ENCODE results near the gene ITPK1. TPM values are rescaled to one million over a fixed set of nuclear protein-coding genes. Genes with fewer than 3 reads are reported as not detected.

ITPK1 gene
- total and polyA plus RNA-seq, 2 donors (not counting 3 experiments of a cell fraction or from before 2014, with no cell fraction given) = 39.6 to 51.8 TPM

GRCh38 chr14:92943855-92944570 is 171.7 kb downstream of the ITPK1 start:
- intact Hi-C loops (cut with micrococcal nuclease) (no loop called here), dilution Hi-C loops (cut with MboI; ENCODE audit: extremely low pct_ligation_motif_present, low sequenced_read_pairs) (no loop called here)
- Histone ChIP-seq H3K27ac (ENCODE audit: insufficient read depth, low read depth, low read length) (no peak overlapping the region), H3K4me3 (replicated peaks in 1 of 3; ENCODE audit: insufficient read depth in 1 of 3, low read depth in 1 of 3, low read length in 3 of 3) (no peak overlapping the region), H3K36me3 (ENCODE audit: control insufficient read depth in 2 of 2, extremely low read depth in 1 of 2, insufficient read depth in 2 of 2, low read length in 2 of 2) (no peaks in the 10 kb centered on the region), H3K9me1 (replicated peaks; ENCODE audit: control insufficient read depth, extremely low read depth, insufficient read depth, low read length) (no peaks in the 10 kb centered on the region), H3K4me2 (ENCODE audit: insufficient read depth, low read length) (no peak overlapping the region), H3K9me3 (replicated peaks; ENCODE audit: control insufficient read depth, insufficient read depth, low read length) (no peaks in the 10 kb centered on the region), H3K9ac (replicated peaks; ENCODE audit: extremely low read depth, insufficient read depth, low read length) (no peak overlapping the region), H3K27me3 (ENCODE audit: control insufficient read depth in 2 of 2, insufficient read depth in 2 of 2, low read length in 2 of 2) (no peaks in the 10 kb centered on the region), H3K4me1 (ENCODE audit: control insufficient read depth, extremely low read depth, insufficient read depth, low read length) (peaks cover 5% of the 10 kb centered on the region), H4K20me1 (replicated peaks; ENCODE audit: control insufficient read depth, extremely low read depth, insufficient read depth, low read length) (no peaks in the 10 kb centered on the region), H3K79me2 (ENCODE audit: control insufficient read depth, insufficient read depth, low read length) (no peaks in the 10 kb centered on the region), H2AFZ (ENCODE audit: low read depth, low read length) (no peak overlapping the region)
- ChIA-PET CTCF (interaction anchor here (1.7 to 3.4 kb wide), 3 partner anchors 14 to 195 kb away, joined by 4 to 14 read pairs (median 4); no protein-coding TSS in a partner anchor), POLR2A (no interaction called here)
- no peak for FAIRE-seq
- no TSS peak for BruUV-seq (replicated peaks)
- no peak for DNase-seq (ENCODE audit: low read depth, low spot score)
- TF ChIP-seq POLR2AphosphoS5 (IDR thresholded peaks at IDR 0.05; ENCODE audit: insufficient read depth, low read depth, low read length) (no peak), JUN (IDR thresholded peaks at IDR 0.05; ENCODE audit: borderline replicate concordance, insufficient read depth, insufficient read length, low read depth) (no peak), GATA2 (IDR thresholded peaks at IDR 0.05; ENCODE audit: insufficient read depth, insufficient read length, low read depth, low read length) (no peak), MYC (IDR thresholded peaks at IDR 0.05; ENCODE audit: low read depth, low read length) (no peak), EZH2 (IDR thresholded peaks at IDR 0.05; ENCODE audit: borderline replicate concordance, low read depth, low read length, severe bottlenecking) (no peak), POLR2A (IDR thresholded peaks at IDR 0.05; ENCODE audit: low read depth, low read length) (no peak), FOS (IDR thresholded peaks at IDR 0.05; ENCODE audit: borderline replicate concordance, insufficient read depth, low read length) (no peak)
- TF ChIP-seq, protein P1, sequence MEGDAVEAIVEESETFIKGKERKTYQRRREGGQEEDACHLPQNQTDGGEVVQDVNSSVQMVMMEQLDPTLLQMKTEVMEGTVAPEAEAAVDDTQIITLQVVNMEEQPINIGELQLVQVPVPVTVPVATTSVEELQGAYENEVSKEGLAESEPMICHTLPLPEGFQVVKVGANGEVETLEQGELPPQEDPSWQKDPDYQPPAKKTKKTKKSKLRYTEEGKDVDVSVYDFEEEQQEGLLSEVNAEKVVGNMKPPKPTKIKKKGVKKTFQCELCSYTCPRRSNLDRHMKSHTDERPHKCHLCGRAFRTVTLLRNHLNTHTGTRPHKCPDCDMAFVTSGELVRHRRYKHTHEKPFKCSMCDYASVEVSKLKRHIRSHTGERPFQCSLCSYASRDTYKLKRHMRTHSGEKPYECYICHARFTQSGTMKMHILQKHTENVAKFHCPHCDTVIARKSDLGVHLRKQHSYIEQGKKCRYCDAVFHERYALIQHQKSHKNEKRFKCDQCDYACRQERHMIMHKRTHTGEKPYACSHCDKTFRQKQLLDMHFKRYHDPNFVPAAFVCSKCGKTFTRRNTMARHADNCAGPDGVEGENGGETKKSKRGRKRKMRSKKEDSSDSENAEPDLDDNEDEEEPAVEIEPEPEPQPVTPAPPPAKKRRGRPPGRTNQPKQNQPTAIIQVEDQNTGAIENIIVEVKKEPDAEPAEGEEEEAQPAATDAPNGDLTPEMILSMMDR (IDR thresholded peaks at IDR 0.05; ENCODE audit: extremely low read depth in 1 of 2, insufficient read depth in 1 of 2, low read depth in 1 of 2, low read length in 2 of 2) = no peak
- TF ChIP-seq, protein P2, sequence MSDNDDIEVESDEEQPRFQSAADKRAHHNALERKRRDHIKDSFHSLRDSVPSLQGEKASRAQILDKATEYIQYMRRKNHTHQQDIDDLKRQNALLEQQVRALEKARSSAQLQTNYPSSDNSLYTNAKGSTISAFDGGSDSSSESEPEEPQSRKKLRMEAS (IDR thresholded peaks at IDR 0.05; ENCODE audit: insufficient read depth, insufficient read length) = no peak
